ENCODE data around the gene LAIR2. TPM values are rescaled to one million over a fixed set of nuclear protein-coding genes. Genes with fewer than 3 reads are reported as not detected.

The LAIR2 gene, protein sequence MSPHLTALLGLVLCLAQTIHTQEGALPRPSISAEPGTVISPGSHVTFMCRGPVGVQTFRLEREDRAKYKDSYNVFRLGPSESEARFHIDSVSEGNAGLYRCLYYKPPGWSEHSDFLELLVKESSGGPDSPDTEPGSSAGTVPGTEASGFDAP
- total RNA-seq, result under 1 TPM; 0.35 to 0.76 (median 0.58) TPM

DNA sequence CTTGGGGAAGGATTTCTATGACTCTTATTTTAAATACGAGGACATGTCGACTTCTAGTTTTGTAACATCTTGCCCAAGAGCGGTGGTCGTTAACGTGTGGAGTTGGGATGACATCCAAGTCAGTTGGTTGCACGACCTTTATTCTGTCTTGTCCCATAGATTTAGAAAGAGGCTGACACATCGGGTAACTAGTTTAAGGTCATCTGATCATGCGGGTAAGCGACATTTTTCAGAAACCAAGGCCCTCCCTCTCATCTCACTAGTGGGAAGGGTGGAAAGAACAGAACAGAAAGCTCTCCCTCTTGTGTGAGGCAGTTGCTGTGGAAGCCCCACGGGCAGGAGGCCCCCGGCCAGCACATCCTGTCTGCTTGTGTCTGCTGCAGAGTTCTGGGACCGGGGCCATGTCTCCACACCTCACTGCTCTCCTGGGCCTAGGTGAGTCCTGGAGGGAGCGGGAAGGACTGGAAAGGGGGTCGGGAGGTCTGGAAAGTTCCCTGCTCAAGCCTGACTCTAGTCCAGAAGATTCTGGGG, at the start of gene LAIR2:
LAIR2 (plus strand) TSS at position 314 of the 531 bp plus-strand sequence; CDS start at position 402, 88 bp downstream.
- Mint-ChIP-seq H3K4me1 (ENCODE audit: low read depth) (peaks cover 21% of the 10 kb centered on the region), H3K36me3 (ENCODE audit: insufficient read depth) (no peaks in the 10 kb centered on the region), H3K27me3 (ENCODE audit: low read depth) (peaks cover 34% of the 10 kb centered on the region), H3K4me3 (no peak within 1 kb of the TSS), H3K9me3 (no peaks in the 10 kb centered on the region)
- DNase-seq (no peak), ATAC-seq (no peak)

DNA sequence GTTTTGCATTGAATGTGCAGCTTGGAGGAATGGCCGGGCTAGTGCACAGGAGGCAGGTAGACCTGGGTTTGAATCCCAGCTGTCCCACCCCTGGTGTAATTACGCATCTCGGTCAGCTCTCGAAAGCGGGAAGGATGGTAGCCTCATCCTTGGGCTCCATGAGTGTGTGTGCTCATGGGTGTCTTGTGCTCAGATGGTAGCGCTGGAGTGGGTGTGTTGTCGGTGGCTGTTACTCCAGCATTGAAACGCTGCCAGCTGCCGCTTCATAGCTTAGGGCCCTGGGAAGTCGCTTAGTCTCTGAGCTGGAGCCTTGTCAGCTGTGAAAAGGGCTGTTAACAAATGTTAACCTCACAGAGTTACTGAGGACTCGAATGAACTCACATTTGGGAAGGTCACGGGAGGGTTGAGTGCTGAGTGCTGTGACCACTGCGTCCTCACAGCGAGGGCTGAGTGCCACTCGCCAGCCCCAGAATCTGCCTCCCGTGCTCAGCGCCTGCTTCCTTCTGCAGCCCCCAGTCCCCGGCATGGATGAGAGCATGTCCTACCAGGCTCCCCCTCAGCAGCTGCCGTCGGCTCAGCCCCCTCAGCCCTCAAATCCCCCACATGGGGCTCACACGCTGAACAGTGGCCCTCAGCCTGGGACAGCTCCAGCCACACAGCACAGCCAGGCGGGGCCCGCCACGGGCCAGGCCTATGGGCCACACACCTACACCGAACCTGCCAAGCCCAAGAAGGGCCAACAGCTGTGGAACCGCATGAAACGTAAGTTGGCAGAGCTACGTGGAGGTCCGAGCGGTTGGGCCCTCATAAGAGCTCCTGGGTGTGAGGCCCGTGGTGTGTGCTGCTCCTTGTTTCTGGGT, 48.5 kb upstream of the LAIR2 start:
- Mint-ChIP-seq H3K36me3 (ENCODE audit: insufficient read depth) (peaks cover 43% of the 10 kb centered on the region), H3K4me1 (ENCODE audit: low read depth) (peaks cover 29% of the 10 kb centered on the region), H3K4me3 (no peak overlapping the region), H3K27me3 (ENCODE audit: low read depth) (no peaks in the 10 kb centered on the region), H3K9me3 (no peaks in the 10 kb centered on the region)
- ATAC-seq (no peak), DNase-seq (no peak)

DNA sequence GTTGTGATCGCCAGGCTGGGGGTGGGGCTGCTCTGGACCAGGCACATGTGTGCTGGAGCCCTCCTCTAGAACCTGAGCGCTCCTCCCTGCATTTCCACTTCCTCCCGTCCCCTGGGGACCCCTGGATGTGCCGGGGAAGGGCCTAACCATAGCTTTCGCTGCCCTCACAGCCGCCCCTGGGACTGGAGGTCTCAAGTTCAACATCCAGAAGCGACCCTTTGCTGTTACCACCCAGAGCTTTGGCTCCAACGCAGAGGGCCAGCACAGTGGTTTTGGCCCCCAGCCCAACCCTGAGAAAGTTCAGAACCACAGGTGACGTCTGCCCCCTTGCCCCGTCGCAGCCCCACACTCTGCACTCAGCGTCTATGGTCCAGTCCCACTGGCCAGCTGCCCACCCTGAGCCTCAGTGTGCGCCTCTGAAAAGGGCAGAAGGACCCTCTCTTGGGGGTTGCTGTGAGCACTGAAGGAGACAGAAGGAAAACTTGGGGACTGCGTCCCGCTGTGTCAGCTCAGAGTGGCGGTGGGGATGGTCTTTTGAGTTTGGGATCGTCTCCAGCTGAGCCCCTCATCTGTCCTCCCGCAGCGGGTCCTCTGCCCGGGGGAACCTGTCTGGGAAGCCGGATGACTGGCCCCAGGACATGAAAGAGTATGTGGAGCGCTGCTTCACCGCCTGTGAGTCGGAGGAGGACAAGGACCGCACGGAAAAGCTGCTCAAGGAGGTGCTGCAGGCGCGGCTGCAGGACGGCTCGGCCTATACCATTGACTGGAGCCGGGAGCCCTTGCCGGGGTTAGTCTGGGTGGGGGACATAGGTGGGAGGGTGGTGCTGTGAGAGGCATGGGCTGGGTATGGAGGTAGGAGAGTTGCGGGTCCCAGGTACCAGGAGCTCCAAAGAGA, 47.6 kb upstream of the LAIR2 start:
- Mint-ChIP-seq H3K27me3 (ENCODE audit: low read depth) (no peaks in the 10 kb centered on the region), H3K9me3 (no peaks in the 10 kb centered on the region), H3K4me1 (ENCODE audit: low read depth) (peaks cover 25% of the 10 kb centered on the region), H3K4me3 (no peak overlapping the region), H3K36me3 (ENCODE audit: insufficient read depth) (peaks cover 50% of the 10 kb centered on the region)
- DNase-seq (no peak), ATAC-seq (no peak)

DNA sequence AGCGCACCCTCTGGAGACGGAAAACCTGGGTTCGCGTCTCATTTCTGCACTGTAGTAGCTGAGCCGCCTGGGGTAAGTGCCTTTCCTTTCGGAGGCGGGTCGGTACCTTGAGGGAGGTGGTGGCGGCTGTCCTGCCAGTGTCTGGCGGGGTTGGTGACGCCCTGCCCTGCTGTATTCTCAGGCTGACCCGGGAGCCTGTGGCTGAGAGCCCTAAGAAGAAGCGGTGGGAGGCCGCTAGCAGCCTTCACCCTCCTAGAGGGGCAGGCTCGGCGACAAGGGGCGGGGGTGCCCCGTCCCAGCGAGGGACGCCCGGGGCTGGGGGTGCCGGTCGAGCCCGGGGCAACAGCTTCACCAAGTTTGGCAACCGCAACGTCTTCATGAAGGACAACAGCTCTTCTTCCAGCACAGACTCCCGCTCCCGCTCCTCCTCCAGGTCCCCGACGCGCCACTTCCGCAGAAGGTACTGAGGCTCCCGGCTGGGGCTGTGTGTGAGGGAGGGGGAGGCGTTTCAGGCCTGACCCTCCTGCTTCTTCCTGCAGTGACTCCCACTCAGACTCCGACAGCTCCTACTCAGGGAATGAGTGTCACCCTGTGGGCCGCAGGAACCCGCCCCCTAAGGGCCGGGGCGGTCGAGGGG, 46.7 kb upstream of the LAIR2 start:
- no peak for DNase-seq
- H3K36me3 Mint-ChIP-seq (ENCODE audit: insufficient read depth), result peaks cover 50% of the 10 kb centered on the region
- H3K9me3 Mint-ChIP-seq, result no peaks in the 10 kb centered on the region
- no peak overlapping the region for H3K4me3 Mint-ChIP-seq
- no peak for ATAC-seq
- H3K4me1 Mint-ChIP-seq (ENCODE audit: low read depth), result peaks cover 16% of the 10 kb centered on the region
- H3K27me3 Mint-ChIP-seq (ENCODE audit: low read depth), result no peaks in the 10 kb centered on the region

DNA sequence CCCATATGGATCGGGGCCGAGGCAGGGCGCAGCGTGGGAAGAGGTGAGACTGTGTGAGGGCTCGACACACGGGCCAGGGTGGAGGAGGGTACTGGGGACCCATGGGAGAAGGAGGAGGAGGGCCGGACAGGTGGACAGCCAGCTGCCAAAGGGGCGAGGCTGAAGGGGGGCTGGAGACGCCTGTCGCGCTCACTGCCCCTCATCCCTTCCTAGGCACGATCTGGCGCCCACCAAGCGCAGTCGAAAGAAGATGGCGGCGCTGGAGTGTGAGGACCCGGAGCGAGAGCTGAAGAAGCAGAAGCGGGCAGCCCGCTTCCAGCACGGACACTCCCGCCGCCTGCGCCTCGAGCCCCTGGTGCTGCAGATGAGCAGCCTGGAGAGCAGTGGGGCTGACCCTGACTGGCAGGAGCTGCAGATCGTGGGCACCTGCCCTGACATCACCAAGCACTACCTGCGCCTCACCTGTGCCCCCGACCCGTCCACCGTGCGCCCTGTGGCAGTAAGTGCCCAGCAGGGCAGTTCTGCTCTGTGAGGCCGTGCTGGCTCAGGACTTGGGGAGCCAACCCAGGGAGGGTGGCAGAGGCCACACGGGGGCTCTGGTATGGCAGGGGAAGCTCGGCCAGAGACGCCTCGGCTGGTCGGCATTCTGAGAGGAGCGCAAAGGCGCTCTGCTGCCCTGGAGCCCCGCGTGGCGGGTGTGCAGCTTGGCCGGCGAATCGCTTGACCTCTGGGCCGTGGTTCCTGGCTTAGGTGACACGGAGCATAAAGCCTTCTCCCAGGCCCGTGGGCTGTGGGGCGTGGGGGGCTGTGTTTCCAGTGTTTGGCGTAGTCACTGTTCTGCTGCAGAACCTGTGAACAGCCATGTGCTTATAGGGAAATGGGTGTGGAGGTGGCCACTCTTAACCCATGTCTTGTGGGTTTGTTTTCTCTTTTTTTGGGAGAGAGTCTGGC, 45.9 kb upstream of the LAIR2 start:
- no peaks in the 10 kb centered on the region for H3K27me3 Mint-ChIP-seq (ENCODE audit: low read depth)
- H3K4me3 Mint-ChIP-seq, result no peak overlapping the region
- DNase-seq, result no peak
- H3K4me1 Mint-ChIP-seq (ENCODE audit: low read depth), result peaks cover 8% of the 10 kb centered on the region
- H3K9me3 Mint-ChIP-seq, result no peaks in the 10 kb centered on the region
- no peak for ATAC-seq
- peaks cover 48% of the 10 kb centered on the region for H3K36me3 Mint-ChIP-seq (ENCODE audit: insufficient read depth)

DNA sequence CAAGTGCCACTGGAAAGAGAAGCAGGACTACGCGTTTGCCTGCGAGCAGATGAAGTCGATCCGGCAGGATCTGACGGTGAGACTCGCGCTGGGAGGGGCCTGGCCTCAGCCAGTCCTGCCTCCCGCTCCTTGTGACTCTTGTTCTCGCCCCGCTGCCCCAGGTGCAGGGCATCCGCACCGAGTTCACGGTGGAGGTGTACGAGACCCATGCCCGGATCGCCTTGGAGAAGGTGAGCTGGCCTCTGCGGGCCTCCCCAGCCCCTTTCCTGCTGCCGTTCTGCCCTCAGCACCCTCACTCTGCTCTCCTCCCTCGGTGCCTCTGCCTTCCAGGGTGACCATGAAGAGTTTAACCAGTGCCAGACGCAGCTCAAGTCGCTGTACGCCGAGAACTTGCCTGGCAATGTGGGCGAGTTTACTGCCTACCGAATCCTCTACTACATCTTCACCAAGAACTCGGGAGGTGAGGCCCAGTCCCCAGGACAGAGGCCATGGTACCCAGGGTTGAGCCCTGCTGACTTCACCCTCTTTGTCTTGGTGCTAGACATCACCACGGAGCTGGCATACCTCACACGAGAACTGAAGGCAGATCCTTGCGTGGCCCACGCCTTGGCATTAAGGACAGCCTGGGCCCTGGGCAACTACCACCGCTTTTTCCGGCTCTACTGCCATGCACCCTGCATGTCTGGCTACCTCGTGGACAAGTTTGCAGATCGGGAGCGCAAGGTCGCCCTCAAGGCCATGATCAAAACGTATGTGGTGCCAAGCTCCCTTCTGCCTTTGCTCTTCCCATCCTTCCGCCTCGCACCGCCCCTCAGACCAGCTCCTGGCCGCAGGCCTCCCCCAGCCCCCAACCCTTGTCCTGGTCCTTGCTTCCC, 44.6 kb upstream of the LAIR2 start:
- no peak for ATAC-seq
- peaks cover 10% of the 10 kb centered on the region for H3K4me1 Mint-ChIP-seq (ENCODE audit: low read depth)
- peak overlapping the region; percentile 9 for H3K4me3 Mint-ChIP-seq
- peaks cover 44% of the 10 kb centered on the region for H3K36me3 Mint-ChIP-seq (ENCODE audit: insufficient read depth)
- no peaks in the 10 kb centered on the region for H3K27me3 Mint-ChIP-seq (ENCODE audit: low read depth)
- H3K9me3 Mint-ChIP-seq, result no peaks in the 10 kb centered on the region
- DNase-seq, result no peak

DNA sequence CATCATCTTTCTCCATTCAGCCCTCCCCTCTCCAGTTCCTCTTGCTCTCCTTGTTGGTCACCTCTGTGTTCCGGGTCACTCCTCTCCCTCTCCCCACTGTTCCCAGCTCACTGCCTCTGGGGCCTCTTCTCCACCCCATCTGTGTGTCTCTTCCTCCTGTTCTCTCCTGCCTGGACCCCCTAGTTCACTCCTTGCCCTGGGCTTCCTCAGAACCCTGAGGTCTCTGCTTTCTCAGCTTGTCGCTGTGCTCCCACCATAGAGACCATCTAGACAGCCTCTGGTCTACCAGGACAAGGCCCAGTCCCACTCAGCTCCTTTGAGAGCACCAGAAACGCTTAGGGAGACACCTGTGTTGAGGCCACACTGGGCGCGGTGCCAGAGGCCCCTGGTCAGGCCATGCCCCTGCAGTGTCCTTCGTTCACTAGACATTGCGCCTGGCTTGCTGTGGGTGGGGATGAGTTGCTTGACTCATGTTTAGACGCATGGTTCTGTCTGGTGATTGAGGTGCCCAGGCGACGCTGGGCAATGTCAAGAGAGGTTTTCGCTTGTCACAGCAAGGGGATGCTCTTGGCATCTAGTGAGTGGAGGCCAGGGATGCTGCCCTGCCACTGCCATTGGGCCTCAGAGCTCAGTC, 43.9 kb upstream of the LAIR2 start:
- ATAC-seq, result no peak
- Mint-ChIP-seq H3K36me3 (ENCODE audit: insufficient read depth) (peaks cover 38% of the 10 kb centered on the region), H3K4me1 (ENCODE audit: low read depth) (peaks cover 12% of the 10 kb centered on the region)

DNA sequence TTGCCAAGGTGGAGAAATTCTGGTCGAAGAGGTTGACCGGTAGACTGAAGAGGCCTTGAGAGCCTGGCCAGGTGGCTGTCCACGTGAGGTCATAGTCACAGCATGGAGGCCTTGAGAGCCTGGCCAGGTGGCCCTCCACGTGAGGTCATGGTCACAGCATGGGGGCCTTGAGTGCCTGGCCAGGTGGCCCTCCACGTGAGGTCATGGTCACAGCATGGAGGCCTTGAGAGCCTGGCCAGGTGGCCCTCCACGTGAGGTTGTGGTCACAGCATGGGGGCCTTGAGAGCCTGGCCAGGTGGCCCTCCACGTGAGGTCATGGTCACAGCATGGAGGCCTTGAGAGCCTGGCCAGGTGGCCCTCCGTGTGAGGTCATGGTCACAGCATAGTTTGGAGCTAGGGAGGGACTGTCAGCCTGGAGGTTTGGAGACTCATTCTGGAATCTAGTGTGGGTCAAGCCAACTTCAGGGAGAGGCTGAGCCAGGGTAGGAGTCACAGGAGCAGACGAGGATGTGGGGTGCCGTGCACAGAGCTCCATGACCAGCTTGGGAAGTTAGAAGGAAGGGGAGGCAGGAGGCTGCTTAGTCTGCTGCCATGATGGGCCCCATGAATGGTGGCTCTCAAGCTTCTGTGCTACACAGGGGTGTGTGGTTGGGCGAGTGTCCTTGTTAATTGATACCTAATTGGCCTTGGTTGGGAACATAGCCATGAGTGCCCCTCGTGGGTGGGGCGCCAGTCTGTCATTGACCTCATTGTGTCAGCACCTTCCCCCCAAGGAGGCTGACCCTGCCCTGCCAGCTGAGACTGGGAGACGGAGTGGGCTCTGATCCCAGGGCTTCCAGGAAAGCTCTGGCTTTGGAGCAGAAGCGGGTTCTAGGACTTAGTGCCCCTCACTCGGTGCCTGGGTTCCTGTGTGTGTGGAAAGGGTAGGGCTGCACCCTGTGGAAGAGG, 43.1 kb upstream of the LAIR2 start:
- DNase-seq, result no peak
- H3K4me3 Mint-ChIP-seq, result no peak overlapping the region
- peaks cover 17% of the 10 kb centered on the region for H3K4me1 Mint-ChIP-seq (ENCODE audit: low read depth)
- H3K9me3 Mint-ChIP-seq, result no peaks in the 10 kb centered on the region
- ATAC-seq, result no peak
- no peaks in the 10 kb centered on the region for H3K27me3 Mint-ChIP-seq (ENCODE audit: low read depth)
- peaks cover 34% of the 10 kb centered on the region for H3K36me3 Mint-ChIP-seq (ENCODE audit: insufficient read depth)

More for the DNA sequence above, 43.9 kb upstream of the LAIR2 start:
- Mint-ChIP-seq H3K27me3 (ENCODE audit: low read depth) (no peaks in the 10 kb centered on the region), H3K9me3 (no peaks in the 10 kb centered on the region), H3K4me3 (peak overlapping the region; percentile 9)
- DNase-seq, result no peak

DNA sequence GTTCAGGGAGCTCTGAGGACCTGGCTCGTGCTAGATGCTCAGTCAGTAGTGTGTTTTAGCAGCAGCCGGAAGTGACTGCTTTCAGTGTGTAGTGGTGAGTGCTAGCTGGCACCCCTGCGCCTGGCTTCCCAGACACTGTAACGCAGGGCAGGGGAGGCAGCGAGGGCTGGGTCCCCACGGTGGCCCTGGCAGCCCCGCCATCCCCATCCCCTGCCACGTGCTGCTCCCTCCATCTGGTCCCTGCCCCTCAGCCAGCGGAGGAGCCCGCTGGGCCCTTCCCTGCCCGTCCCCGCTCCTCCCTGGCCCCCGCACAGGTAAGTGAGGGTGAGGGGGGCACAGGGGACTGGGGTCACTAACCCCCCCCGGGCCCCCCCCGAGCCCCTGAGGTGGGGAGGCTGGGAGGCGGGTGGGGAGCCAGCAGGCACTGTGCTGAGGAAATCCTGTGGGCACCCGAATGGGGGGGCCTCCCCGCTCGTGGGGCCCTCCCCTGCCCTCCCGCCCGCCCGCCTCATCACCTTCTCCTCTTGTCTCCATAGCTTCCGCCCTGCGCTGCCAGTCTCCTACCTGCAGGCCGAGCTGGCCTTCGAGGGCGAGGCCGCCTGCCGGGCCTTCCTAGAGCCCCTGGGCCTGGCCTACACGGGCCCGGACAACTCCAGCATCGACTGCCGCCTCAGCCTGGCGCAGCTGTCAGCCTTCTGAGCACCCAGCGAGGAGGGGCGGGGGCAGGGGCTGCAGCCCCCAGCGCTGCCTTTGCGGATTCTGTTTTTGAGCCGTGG, 42.2 kb upstream of the LAIR2 start:
- Mint-ChIP-seq H3K4me1 (ENCODE audit: low read depth) (peaks cover 19% of the 10 kb centered on the region), H3K4me3 (no peak overlapping the region), H3K27me3 (ENCODE audit: low read depth) (no peaks in the 10 kb centered on the region), H3K36me3 (ENCODE audit: insufficient read depth) (peaks cover 31% of the 10 kb centered on the region), H3K9me3 (no peaks in the 10 kb centered on the region)
- DNase-seq, result no peak
- no peak for ATAC-seq

DNA sequence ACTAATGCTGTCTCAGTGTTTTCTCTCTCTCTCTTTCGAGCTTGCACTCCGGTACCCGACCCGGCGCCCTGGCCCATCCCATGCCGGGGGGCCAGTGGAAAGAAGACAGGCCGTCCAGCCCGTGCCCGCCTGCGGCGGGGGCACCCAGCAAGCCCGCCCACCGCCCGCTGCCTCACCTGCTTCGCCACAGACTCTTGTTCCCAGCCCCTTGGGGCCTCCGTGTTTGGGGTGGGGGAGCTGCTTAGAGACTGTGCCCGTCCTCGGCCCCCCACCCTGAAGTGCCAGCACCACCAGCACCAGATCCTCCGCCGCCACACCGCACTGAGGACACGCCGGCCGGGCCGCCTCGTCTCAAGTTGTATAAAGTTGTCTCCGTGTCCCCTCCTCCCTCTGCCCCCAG, 41.4 kb upstream of the LAIR2 start:
- Mint-ChIP-seq H3K4me3 (no peak overlapping the region), H3K27me3 (ENCODE audit: low read depth) (no peaks in the 10 kb centered on the region), H3K9me3 (no peaks in the 10 kb centered on the region), H3K36me3 (ENCODE audit: insufficient read depth) (peaks cover 31% of the 10 kb centered on the region), H3K4me1 (ENCODE audit: low read depth) (peaks cover 19% of the 10 kb centered on the region)
- ATAC-seq, result no peak
- no peak for DNase-seq

DNA sequence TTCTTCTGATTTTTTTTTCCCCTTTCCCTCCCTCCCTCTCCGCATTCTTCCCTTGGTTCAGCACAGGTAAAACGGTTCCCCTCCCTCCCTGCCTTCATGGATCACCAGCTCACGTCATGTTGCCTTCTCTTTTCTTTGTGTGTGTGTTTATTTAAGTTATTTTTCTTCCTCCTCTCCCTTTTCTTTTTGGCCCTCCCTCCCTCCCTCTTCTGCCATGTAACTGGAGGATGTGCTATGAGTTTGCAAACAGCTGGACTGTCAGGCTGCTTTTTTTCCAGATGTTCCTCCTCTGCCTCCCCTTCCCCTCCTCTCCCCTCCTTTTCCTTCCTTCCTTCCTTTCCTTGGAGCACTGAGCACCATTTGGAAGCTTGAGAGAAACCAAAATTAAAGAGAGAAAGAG, 41.0 kb upstream of the LAIR2 start:
- H3K4me3 Mint-ChIP-seq, result peak overlapping the region; percentile 71
- DNase-seq (no peak), ATAC-seq (no peak)
- H3K4me1 Mint-ChIP-seq (ENCODE audit: low read depth), result peaks cover 19% of the 10 kb centered on the region
- no peaks in the 10 kb centered on the region for H3K27me3 Mint-ChIP-seq (ENCODE audit: low read depth)
- peaks cover 31% of the 10 kb centered on the region for H3K36me3 Mint-ChIP-seq (ENCODE audit: insufficient read depth)
- no peaks in the 10 kb centered on the region for H3K9me3 Mint-ChIP-seq

Data from activated T-cell treated with anti-CD3 and anti-CD28 coated beads, Interleukin-2, amount 50 U/mL, for 4 hours (primary cell).